IPS-18a (cell line): ENCODE measurements around the gene RASL11A.
"Not testable (repeated sequence)": the region's sequence is repeated elsewhere in the genome, so short reads cannot be mapped to it uniquely, and the experiment has no call there.

ENCODE experiments used
- H3K27ac ChIP-seq: one replicate; pipeline ENCODE4 v1.5.1; 2013; ENCODE audit warnings: low read length
- H3K27me3 ChIP-seq: one replicate; pipeline ENCODE4 v1.6.1; 2013; ENCODE audit warnings: mild to moderate bottlenecking, low read length; ENCODE audit not compliant: control insufficient read depth, insufficient read depth
- H3K36me3 ChIP-seq: one replicate; pipeline ENCODE4 v1.6.1; 2013; ENCODE audit warnings: low read depth, low read length; ENCODE audit not compliant: control insufficient read depth
- H3K4me1 ChIP-seq: one replicate; pipeline ENCODE4 v1.6.1; 2013; ENCODE audit warnings: low read depth, low read length; ENCODE audit not compliant: control insufficient read depth
- H3K4me3 ChIP-seq: one replicate; pipeline ENCODE4 v1.5.1; 2013; ENCODE audit warnings: low read length
- H3K9ac ChIP-seq: one replicate; pipeline ENCODE4 v1.6.1; 2013; ENCODE audit warnings: mild to moderate bottlenecking, low read length, moderate library complexity
- H3K9me3 ChIP-seq: one replicate; pipeline ENCODE4 v1.6.1; 2013; ENCODE audit warnings: low read depth, low read length; ENCODE audit not compliant: control insufficient read depth

The RASL11A gene

DNA sequence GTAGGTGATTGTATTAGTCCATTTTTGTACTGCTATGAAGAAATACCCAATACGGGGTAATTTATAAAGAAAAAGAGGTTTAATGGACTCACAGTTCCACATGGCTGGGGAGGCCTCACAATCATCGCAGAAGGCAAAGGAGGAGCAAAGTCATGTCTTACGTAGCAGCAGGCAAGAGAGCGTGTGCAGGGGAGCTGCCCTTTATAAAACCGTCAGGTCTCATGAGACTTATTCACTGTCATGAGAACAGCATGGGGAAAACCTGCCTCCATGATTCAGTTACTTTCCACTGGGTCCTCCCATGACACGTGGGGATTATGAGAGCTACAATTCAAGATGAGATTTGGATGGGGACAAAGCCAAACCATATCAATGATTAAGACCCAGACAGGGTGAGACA is 51.8 kb downstream of the RASL11A start:
- H3K9me3 ChIP-seq, H3K27ac ChIP-seq, H3K27me3 ChIP-seq, H3K36me3 ChIP-seq, H3K4me1 ChIP-seq, H3K4me3 ChIP-seq, H3K9ac ChIP-seq: not testable (repeated sequence)
